Activated T-cell treated with anti-CD3 and anti-CD28 coated beads for 4 hours (primary cell): Measurements from ENCODE around the gene AGRN.
"Not testable (repeated sequence)": the region's sequence is repeated elsewhere in the genome, so short reads cannot be mapped to it uniquely, and the experiment has no call there.

Source experiments
- DNase-seq: peaks from one replicate; pipeline ENCODE4 v3.0.0-alpha.2; 2020

AGRN gene

DNA sequence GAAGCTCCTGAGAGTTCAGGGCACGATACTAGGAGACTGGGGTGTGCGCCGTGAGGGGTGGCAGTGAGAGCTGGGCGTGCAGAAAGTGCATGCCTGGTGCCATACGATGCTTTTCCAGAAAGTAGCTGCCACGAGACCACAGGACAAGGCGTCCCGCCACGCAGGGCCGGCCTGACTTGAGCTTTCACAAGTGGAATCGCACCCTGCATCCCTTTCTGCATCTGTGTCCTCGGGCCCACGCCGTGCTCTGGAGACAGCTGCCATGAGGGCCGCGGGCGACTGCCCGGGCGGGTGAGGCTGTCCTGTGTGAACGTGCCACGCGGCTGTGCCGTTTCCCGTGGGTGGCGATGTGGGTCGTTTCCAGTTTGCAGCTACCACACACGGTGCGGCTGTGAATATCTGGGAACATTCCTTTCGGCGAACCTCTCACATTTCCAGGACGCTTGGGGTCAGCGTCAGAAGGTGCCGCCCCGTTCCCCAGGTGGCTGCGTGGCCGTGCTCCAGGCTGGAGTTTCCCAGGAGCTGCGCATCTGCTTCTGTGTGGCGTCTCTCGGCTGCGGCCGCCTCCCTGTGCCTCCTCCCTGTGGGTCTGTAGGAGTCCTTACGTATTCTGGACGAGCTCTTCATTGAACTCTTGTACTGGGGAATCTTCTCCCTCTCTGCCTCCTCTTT, 37.0 kb upstream of the AGRN start:
- DNase-seq: no peak

DNA sequence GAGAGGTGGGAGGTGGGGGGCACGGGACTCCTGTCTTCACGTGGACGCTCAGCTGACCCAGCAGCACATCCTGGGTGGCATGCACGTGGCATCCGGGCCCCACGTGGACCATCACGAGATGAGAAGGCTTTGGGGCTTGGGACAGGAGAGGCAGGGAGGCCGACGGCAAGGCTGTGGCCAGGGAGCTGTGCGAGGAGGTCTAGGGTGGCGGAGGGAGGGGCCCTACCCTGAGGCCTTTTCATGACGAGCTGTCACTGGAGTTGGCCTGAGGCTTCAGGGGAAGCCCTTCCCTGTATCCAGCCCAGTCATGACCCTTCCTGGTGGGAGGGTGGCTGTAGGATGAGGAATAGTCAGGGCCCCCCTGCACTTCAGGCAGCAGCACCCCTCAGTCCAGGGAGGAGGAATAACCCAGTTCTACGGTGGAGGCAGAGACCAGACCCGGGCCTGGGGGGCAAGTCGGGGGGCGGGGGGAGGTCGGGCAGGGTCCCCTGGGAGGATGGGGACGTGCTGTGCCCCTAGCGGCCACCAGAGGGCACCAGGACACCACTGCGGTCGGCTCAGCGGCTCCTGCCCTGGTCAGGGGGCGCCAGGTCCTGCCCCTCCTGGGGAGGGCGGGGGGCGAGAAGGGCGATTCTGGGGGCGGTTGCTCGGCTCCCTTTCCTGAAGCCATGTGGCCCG, 36.0 kb upstream of the AGRN start:
- DNase-seq: peak; percentile 52

DNA sequence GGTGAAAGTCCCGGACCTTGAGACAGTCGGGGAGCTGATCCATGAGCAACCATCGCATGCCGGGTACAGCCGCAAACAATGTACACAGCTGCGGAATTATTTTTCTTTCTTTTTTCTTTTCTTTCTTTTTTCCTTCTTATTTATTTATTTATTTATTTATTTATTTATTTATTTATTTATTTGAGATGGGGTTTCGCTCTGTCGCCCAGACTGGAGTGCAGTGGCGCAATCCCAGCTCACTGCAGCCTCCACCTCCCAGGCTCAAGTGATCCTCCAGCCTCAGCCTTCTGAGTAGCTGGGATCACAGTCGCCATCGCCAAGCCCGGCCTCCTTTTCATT, 35.5 kb upstream of the AGRN start:
- no peak for DNase-seq

DNA sequence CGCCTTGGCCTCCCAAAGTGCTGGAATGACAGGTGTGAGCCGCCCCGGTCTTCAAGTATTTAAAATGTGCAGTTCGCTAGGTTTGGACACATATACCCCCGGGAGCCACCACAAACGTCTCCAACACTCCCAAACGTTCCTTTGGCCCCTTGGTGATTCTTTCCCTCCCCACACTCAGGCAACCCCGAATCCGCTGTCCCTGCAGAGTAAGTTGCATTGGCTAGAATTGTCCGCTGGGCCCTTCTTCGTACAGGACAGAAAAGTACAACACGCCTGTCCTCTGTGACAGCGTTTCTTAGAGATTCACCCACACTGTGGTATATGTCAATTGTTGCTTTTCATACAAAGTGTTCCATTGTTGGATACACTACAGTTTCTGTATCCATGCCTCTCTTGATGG, 34.8 kb upstream of the AGRN start:
- DNase-seq: no peak

DNA sequence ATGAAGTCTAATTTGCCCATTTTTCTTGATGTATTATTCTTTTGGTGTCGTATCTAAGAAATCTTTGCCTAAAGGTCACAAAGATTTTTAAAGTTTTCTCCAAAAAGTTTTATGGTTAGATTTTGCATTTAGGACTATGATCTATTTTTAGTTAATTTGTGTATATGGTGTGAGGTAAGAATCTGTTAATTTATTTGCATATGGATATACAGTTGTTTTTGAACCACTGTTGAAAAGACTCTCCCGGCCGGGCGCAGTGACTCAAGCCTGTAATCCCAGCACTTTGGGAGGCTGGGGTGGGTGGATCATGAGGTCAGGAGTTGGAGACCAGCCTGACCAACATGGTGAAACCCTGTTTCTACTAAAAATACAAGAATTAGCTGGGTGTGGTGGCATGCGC, 31.9 kb upstream of the AGRN start:
- DNase-seq: not testable (repeated sequence)

DNA sequence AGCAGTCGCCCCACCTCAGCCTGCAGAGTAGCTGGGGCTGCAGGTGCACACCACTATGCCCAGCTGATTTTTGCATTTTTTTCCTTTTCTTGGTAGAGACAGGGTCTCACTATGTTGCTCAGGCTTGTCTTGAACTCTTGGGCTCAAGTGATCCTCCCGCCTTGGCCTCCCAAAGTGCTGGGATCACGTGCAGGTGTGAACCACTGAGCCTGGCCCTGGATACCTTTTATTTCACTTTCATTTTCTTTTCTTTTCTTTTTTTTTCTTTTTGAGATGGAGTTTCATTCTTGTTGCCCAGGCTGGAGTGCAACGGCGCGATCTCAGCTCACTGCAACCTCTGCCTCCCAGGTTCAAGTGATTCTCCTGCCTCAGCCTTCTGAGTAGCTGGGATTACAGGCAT, 28.6 kb upstream of the AGRN start:
- DNase-seq: not testable (repeated sequence)

DNA sequence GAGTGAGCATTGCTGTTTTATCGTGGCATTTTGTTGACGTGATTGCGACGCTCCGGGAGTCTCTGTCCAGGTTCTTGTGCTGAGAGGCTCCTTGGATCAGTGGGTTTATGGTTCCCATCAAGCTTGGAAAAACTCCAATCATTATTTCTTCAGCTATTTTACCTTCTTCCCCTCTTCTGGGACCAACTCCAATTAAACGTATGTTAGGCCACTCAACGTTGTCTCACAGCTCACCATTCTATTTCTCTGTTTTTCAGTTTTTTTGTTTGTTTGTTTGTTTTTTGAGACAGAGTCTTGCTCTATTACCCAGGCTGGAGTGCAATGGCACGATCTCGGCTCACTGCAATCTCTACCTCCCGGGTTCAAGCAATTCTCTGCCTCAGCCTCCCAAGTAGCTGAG, 28.0 kb upstream of the AGRN start:
- DNase-seq: no peak

DNA sequence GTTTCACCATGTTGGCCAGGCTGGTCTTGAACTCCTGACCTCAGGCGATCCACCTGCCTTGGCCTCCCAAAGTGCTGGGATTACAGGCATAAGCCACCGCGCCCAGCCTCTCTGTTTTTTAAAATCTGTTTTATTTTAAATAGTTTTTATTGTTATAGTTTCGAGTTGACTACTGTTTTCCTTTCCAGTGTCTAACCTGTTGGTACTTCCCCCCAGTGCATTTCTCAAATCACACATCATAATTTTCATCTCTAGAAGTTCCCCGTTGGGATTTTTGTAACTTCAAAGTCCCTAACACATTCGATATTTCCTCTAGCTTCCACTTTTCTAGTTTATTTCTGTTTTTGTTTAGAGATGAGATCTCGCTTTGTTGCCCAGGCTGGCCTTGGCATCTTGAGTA, 27.6 kb upstream of the AGRN start:
- no peak for DNase-seq

DNA sequence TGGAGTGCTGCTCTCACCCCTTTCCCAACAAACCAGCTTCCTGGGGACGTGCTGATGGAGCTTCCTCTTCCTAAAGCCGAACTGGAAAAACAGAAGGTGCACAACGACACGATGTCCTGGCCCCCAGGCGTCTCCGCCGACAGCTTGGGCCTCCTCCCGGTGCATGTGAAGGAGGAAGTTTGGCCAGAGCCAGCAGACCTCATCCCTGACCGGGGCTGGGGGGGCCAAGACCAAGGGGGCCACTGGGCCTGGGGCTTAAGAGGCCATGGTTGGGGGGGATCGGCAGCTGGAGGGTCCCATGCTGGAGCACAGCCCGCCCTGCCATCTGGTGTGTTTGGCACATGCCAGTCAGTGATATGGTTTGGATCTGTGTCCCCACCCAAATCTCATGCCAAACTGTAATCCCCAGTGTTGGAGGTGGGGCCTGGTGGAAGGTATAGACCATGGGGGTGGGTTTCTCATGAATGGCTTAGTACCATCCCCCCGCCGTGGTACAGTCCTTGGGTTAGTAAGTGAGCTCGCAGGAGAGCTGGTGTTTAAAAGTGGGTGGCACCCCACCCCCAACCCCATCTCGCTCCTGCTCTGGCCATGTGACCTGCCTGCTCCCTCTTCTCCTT, 26.4 kb upstream of the AGRN start:
- no peak for DNase-seq

DNA sequence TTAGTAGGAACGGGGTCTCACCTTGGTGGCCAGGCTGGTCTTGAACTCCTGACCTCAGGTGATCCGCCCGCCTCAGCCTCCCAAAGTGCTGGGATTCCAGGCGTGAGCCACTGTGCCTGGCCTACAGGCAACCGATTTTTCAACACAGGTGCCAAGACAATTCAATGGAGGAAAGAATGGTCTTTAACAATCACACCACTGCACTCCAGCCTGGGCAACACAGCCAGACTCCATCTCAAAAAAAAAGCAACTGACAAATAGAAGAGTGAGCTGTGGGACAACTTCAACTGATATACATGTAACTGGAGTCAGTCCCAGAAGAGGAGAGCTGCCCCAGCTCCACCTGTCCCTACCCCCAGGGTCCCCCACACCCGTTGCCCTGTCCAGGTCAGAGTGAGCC, 25.4 kb upstream of the AGRN start:
- not testable (repeated sequence) for DNase-seq

DNA sequence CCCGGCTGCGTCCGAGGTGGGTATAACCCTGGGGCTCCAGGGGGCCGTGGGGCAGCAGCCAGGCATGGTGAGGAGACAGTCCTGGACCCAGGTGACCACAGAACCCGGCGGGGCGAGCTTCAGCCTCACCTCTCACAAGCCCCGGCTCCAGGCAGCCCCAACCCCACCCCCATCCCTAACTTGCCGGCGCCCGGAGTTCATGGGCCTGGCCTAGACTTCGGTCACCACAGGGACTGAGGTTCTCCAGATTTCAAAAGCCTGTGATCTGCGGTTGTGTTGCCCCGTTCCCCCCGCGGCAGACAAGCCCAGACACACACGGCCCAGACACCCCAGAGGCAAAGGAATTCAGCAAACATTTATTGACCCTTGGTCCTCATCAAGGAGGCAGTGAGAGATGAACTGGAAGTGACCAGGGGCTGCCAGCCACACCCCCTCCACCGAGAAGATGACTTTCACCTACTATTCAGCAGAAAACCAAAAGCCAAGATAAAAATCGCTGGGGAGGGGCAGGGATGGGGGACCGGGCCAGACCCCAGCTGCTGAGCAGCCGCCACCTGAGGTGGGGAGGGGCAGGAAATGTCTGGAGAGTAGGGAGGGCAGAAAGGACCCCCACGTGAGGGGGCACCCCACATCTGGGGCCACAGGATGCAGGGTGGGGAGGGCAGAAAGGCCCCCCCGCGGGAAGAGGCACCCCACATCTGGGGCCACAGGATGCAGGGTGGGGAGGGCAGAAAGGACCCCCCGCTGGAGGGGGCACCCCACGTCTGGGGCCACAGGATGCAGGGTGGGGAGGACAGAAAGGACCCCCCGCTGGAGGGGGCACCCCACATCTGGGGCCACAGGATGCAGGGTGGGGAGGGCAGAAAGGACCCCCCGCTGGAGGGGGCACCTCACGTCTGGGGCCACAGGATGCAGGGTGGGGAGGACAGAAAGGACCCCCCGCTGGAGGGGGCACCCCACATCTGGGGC, 24.0 kb upstream of the AGRN start:
- DNase-seq: no peak

DNA sequence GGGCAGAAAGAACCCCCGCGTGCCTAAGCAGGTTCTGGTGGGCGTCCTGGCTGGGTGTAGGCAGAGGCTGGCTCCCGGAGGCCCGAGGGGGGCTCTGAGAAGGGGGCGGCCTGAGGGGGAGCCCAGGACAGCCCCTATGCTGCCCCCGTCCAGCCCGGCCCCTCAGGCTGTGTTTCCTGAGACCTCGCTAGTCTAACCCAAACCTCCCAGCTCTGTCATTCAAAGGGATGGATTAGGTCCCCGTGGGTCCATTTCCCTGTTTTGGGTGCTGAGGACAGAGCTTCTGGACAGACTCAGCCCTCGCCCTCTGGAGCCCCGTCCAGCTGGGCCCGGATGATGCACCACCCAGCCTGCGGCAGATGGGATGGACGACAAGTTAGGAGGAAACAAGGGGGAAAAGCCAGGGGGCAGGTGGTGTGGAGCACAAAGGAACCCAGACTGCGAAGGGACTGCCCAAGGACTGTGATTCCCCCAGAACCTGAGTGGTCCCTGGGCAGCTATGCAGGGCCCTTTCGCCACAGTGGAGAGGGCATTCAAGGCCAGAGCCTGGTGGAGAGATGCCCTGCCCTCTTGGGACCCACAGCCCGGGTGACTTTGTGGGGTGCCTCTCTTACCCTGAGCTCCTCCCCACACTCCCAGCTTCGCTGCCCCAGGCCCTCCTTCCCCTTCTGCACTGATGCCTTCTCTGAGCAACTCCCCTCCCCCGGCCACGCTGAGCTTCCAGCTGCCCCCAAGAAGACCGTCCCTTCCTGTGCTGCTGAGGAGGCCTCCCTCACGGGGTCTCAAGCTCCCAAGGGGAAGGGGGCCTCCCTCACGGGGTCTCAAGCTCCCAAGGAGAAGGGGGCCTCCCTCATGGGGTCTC, 22.8 kb upstream of the AGRN start:
- no peak for DNase-seq

DNA sequence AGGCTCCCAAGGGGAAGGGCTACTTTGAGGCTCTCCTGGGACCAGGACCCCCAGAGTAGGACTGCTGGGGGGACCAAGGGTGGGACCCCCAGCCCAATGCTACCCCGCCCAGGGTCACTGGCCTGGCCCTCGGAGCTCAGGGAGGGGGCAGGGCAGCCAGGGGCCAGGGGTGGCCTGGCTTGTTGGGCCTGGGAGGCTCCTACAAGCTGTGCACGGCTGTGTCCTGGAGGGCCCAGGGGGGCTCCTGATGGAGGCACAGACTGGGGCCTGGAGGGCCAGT, 22.3 kb upstream of the AGRN start:
- DNase-seq: no peak

DNA sequence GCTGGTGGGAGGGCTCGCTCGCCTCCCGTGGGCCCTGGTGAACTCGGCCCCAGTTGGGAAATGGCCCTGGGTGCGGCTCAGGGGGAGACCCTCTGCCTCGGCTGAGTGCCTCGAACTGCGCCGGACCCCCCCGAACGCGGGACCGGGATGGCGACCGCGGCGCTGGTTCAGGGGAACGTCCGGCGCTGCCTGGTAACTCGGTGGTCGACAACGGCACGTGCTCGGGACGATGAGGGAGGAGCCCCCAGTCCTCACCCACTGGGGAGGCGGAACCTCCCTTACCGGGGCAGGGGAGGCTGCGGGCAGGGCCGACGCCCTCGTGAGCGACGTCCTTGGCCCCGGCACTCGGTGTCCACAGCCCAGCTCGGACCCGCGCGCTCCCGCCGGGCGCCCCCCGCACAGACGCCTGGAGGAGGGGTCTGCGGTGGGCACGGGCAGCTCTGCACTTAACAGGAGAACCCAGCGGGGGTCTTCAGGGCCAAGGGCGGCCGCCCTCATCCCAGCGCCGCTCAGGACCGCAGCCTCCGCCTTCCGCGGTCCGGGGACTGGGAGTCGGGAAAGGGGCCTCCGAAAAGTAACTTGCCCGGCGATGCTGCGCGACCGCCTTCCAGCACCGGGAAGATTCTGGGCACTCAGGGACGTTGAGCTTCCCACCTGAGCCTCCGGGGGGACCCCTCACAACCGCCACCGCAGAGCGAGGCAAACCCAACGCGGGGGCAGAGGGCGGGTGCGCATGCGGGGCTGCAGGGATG, 21.8 kb upstream of the AGRN start:
- DNase-seq: no peak

DNA sequence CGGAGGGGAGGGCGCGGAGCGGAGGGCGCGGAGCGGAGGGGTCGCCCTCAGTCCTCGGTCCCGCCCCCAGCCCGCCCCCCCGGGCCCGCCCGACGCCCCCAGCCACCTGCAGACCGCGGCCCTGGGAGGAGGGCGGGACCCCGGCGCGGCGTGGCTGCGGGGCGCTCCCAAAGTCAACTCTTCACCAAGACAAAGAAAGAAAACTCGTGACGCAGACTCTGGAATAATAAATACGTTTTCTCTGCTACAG, 21.2 kb upstream of the AGRN start:
- no peak for DNase-seq

DNA sequence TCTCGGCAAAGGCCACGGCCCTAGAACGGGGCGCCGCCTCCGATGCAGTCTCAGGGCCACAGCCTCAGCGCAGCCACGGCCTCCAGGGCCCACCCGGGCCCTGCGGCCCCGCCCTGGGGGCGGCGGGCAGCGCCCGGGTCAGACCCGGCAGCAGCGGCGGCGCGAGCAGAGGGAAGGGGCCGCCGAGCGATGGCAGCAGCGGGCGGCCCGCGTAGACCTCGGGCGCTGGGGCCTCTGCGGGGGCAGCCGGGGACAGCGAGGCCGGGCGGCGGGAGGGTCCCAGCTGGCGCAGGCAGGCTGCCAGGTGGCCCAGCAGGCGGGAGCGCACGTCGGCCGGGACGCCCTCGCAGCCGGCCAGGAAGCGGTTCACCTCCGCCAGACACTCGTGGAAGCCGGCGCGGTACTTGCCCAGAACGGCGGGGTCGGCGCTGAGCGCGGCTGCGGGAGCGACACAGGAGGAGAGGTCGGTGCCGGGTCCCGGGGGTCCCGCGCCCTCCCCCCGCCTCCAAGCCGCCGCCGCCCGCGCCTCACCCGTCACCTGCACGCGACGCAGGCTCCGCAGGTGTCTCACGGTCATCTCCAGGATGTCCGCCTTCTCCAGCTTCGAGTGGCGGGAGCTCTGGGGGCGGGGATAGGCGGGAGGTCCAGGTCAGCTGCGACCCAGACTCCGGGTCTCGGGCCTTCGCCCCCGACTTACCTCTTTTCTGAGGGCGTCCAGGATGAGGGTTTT, 20.8 kb upstream of the AGRN start:
- DNase-seq: no peak

DNA sequence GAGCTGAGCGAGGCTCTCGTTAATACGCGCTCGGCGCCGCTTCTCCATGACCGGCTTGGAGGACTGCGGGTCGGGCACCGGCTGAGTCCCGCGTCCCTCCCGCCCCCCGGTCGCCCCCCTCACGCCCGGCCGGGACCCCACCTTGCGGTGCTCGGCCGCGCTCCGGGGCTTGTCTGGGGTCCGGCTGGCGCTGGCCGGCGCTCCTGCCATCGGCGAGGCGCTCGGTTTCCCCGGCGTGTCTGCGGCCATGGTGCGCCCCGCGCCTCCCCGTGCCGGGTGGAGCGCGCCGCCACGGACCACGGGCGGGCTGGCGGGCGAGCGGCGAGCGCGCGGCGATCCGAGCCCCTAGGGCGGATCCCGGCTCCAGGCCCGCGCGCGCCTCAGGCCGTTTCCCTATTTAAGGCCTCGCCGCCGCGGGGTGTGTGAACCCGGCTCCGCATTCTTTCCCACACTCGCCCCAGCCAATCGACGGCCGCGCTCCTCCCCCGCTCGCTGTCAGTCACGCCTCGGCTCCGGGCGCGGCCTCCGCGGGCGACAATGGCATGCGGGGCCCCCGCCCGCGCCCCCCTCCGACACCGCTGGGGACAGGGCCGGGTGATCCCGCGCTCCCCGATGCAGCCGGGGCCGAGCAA, 20.1 kb upstream of the AGRN start, which contains the start of gene HES4:
HES4 (minus strand) TSS at position 373 of the 632 bp plus-strand sequence; CDS start at position 249, 124 bp downstream.
- peak; percentile 62 for DNase-seq

DNA sequence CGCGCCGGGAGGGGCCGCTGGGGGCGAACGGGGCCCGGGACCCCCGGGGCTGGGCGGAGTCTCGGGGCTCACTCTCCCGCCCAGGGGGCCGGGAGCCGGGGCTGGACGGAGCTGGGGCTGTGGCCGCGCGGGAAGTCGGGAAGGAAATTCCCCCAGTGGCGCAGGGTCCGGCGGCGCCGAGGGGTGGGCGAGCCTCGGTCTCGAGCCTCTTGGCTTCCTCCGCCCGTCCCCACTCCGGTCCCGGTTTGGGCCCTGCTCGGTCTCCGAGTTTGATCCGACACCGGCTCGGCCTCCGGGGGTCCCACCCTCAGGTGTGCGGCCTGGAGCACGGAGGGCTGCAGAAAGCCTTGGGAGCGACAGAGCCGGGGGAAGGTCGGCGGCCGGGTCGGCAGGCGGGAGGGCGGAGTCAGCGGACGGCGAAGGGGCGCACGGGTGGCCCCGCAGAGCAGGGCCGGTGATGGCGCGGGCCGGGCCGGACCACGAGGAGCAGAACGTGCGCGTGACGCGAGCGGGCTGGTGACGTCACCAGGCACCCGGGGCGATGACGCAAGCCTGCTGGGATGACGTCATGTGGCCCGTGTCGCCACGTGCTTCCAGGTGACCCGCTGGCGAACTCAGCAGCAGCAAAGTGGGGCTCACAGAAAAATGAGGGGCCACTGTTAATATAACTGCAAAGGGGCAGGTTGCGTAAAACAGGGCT, 19.4 kb upstream of the AGRN start:
- DNase-seq: peak; percentile 78

DNA sequence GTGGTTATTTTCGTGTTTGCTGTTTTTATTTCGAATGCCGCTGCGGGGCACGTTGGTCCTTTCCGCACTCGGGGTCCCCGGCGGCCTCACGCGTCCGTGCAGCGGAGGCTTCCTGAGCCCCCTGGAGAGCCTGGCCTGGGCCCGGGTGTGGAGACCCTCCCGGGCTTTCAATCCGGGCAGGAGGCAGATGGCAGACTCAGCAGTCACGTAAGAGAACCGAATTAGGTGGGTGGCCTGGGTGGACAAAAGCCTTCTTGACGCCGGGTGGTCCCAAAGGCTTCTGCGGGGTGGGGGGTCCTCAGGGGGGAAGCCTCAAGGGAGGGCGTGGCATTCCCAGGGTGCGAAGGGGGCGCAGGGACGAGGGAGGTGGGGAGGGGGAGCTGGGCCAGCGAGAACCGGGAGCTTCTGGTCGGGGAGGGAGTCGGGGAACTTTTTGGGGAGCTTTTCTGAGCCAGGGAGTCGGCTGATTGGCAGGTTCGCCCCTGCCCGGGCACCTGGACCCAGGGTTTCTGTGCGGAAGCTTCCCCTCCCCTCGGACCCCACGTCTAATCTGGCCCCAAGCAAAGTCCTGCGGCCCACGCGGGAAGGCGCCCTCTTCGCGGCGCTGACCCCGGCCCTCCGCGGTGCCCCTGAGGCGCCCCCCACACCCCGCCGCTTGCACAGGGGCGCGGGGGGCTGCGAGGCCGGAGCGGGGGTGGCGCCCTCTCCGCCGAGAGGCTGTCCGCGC, 18.7 kb upstream of the AGRN start:
- DNase-seq: no peak
